ENCODE results near the gene PPP1CA. TPM values are rescaled to one million over a fixed set of nuclear protein-coding genes. Genes with fewer than 3 reads are reported as not detected.

PPP1CA gene
- total and polyA plus RNA-seq, 2 experiments from 2014 or later, result 172 to 207 TPM

DNA sequence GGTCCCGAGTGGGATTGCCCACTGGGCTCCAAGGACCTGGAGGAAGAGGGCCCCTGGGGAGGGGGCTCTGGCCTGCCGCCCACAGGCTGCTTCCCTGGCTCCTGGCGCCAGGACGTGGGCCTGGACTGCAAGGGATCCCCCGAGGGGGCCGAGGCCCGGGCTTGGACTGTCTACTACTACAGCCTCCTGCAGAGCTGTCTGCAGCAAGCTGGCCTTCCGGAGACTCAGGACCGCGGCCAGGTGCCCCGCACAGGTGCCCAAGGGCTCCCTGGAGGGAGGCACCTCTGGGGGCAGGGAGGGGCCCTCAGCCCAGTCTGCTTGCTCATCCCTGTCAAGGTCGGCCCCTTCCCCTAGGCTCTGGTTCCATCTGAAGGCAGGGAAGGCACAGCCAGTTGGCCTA is 15.8 kb upstream of the PPP1CA start:
- TF ChIP-seq EZH2 (IDR thresholded peaks at IDR 0.05; ENCODE audit: insufficient read depth, poor library complexity, severe bottlenecking) (no peak), EZH2phosphoT487 (IDR thresholded peaks at IDR 0.05; ENCODE audit: insufficient read depth, low read depth) (no peak)
- DNase-seq, result no peak
- no peaks in the 10 kb centered on the region for H3K27me3 ChIP-seq (replicated peaks; ENCODE audit: insufficient read depth)
- H3K4me2 ChIP-seq (ENCODE audit: unreplicated experiment), result no peak overlapping the region
- H3K9me3 ChIP-seq (ENCODE audit: low read depth), result no peaks in the 10 kb centered on the region
- H2AFZ ChIP-seq, result no peak overlapping the region
- H3K36me3 ChIP-seq (ENCODE audit: low read depth), result no peaks in the 10 kb centered on the region
- no peaks in the 10 kb centered on the region for H3K79me2 ChIP-seq (ENCODE audit: insufficient read depth)
- no peaks in the 10 kb centered on the region for H4K20me1 ChIP-seq (ENCODE audit: insufficient read depth)
- H3K9me2 ChIP-seq (ENCODE audit: insufficient read depth), result no peaks in the 10 kb centered on the region
- no peaks in the 10 kb centered on the region for H3K4me1 ChIP-seq (ENCODE audit: insufficient read depth)
- H3K9ac ChIP-seq, result no peak overlapping the region
- H3K27ac ChIP-seq, result no peak overlapping the region
- WGBS, 2 experiments (ENCODE audit: low coverage in 1 of 2, low lambda C conversion rate in 2 of 2, missing lambda C conversion rate in 2 of 2), result 87 to 90% methylated on average over 12 of the region's 12 CpGs
- in situ Hi-C loops (cut with MboI), result no loop called here
- H3K4me3 ChIP-seq, result no peak overlapping the region
- no peaks in the 10 kb centered on the region for H3F3A ChIP-seq (ENCODE audit: insufficient read depth)

DNA sequence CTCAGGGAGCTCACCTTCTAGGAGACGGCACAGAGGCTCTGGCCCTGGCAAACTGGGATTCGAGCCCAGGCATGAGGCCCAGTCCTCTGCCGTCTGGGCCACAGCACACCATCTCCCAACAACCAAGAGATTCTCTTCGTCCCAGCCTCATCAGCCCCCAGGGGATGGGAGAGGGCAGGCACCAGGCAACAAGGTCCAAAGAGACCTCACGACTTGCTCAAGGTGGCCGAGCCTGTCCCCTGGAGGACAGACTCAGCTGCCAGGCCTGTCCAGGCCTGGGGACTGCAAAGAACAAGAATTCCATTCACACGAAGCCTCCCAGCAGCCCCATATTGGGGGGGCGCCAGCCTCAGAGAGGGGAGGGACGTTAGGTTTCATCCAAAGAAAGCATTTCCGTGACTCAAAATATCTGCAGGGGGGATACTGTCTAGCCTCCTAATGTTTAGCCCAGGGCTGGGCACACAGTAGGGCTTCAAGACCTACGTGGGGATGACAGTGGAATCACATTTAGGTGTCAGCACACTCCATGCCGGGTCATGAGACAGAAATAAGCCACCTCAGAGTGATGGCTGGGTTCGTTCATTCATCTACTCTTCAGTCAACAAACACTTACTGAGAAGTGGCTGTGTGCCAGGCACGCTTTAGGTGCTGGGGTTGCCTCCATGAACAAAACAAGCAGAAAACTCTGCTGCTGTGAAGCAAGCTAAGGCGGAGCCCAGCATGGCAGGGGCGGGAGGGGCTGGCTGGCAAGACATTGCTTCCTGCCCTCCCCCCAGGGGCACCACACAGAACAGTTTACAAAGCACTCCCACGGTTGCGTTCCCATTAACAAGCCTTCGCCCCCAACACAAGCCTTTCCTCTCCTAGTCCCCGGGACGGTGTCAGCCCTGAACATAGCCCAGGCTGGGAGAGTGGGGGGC is 15.0 kb upstream of the PPP1CA start:
- peaks cover 6% of the 10 kb centered on the region; the same call in 1 of the 2 replicates for H3K27me3 ChIP-seq (replicated peaks; ENCODE audit: insufficient read depth)
- H4K20me1 ChIP-seq (ENCODE audit: insufficient read depth), result no peaks in the 10 kb centered on the region
- in situ Hi-C loops (cut with MboI), result no loop called here
- H3F3A ChIP-seq (ENCODE audit: insufficient read depth), result no peaks in the 10 kb centered on the region
- no peak for TF ChIP-seq EZH2 (IDR thresholded peaks at IDR 0.05; ENCODE audit: insufficient read depth, poor library complexity, severe bottlenecking)
- TF ChIP-seq EZH2phosphoT487 (IDR thresholded peaks at IDR 0.05; ENCODE audit: insufficient read depth, low read depth), result no peak
- H2AFZ ChIP-seq, result no peak overlapping the region
- no peak overlapping the region for H3K27ac ChIP-seq
- H3K4me1 ChIP-seq (ENCODE audit: insufficient read depth), result no peaks in the 10 kb centered on the region
- H3K9ac ChIP-seq, result no peak overlapping the region
- peak; percentile 37 for DNase-seq
- 73 to 76% methylated on average over 20 to 21 of the region's 21 CpGs for WGBS, 2 experiments (ENCODE audit: low coverage in 1 of 2, low lambda C conversion rate in 2 of 2, missing lambda C conversion rate in 2 of 2)
- H3K9me3 ChIP-seq (ENCODE audit: low read depth), result no peaks in the 10 kb centered on the region
- H3K4me3 ChIP-seq, result no peak overlapping the region
- H3K79me2 ChIP-seq (ENCODE audit: insufficient read depth), result no peaks in the 10 kb centered on the region
- no peaks in the 10 kb centered on the region for H3K36me3 ChIP-seq (ENCODE audit: low read depth)
- H3K4me2 ChIP-seq (ENCODE audit: unreplicated experiment), result no peak overlapping the region
- H3K9me2 ChIP-seq (ENCODE audit: insufficient read depth), result no peaks in the 10 kb centered on the region

- H3K36me3 ChIP-seq (ENCODE audit: low read depth), result no peaks in the 10 kb centered on the region
- no peak within 1 kb of the TSS for H3K4me3 ChIP-seq
- peaks cover 14% of the 10 kb centered on the region for H3K27me3 ChIP-seq (replicated peaks; ENCODE audit: insufficient read depth)
- no peaks in the 10 kb centered on the region for H3K9me2 ChIP-seq (ENCODE audit: insufficient read depth)
- H3K4me2 ChIP-seq (ENCODE audit: unreplicated experiment), result no peak within 1 kb of the TSS
- peak; percentile 40 for DNase-seq
- H3F3A ChIP-seq (ENCODE audit: insufficient read depth), result no peaks in the 10 kb centered on the region
- no peak within 1 kb of the TSS for H2AFZ ChIP-seq
- in situ Hi-C loops (cut with MboI), result no loop called here
- H4K20me1 ChIP-seq (ENCODE audit: insufficient read depth), result no peaks in the 10 kb centered on the region
- no peak within 1 kb of the TSS for H3K9ac ChIP-seq
- no peak for TF ChIP-seq EZH2phosphoT487 (IDR thresholded peaks at IDR 0.05; ENCODE audit: insufficient read depth, low read depth)
- no peak for TF ChIP-seq EZH2 (IDR thresholded peaks at IDR 0.05; ENCODE audit: insufficient read depth, poor library complexity, severe bottlenecking)
- H3K79me2 ChIP-seq (ENCODE audit: insufficient read depth), result no peaks in the 10 kb centered on the region
- no peaks in the 10 kb centered on the region for H3K9me3 ChIP-seq (ENCODE audit: low read depth)
- H3K4me1 ChIP-seq (ENCODE audit: insufficient read depth), result no peaks in the 10 kb centered on the region
- H3K27ac ChIP-seq, result no peak within 1 kb of the TSS
- 5 to 6% methylated on average over 5 to 61 of the region's 67 CpGs for WGBS, 2 experiments (ENCODE audit: low coverage in 1 of 2, low lambda C conversion rate in 2 of 2, missing lambda C conversion rate in 2 of 2)
Observed at GRCh38 chr11:67415501-67416304, 14.0 kb upstream of the PPP1CA start, which contains the start of gene CARNS1. Gene CARNS1, plus strand, starts transcription at chr11:67415678. Its CDS starts 522 bp downstream, at chr11:67416200.

GRCh38 chr11:67413266-67413849 is 11.7 kb upstream of the PPP1CA start:
- H4K20me1 ChIP-seq (ENCODE audit: insufficient read depth), result no peaks in the 10 kb centered on the region
- H3K27ac ChIP-seq, result no peak overlapping the region
- no peaks in the 10 kb centered on the region for H3K36me3 ChIP-seq (ENCODE audit: low read depth)
- DNase-seq, result no peak
- H3K4me1 ChIP-seq (ENCODE audit: insufficient read depth), result no peaks in the 10 kb centered on the region
- H3K79me2 ChIP-seq (ENCODE audit: insufficient read depth), result no peaks in the 10 kb centered on the region
- no peak overlapping the region for H3K4me3 ChIP-seq
- H3K4me2 ChIP-seq (ENCODE audit: unreplicated experiment), result no peak overlapping the region
- H3K9ac ChIP-seq, result no peak overlapping the region
- WGBS, 2 experiments (ENCODE audit: low coverage in 1 of 2, low lambda C conversion rate in 2 of 2, missing lambda C conversion rate in 2 of 2), result 66 to 86% methylated on average over 2 of the region's 2 CpGs
- H2AFZ ChIP-seq, result no peak overlapping the region
- in situ Hi-C loops (cut with MboI), result no loop called here
- no peaks in the 10 kb centered on the region for H3K9me2 ChIP-seq (ENCODE audit: insufficient read depth)
- TF ChIP-seq EZH2 (IDR thresholded peaks at IDR 0.05; ENCODE audit: insufficient read depth, poor library complexity, severe bottlenecking) (no peak), EZH2phosphoT487 (IDR thresholded peaks at IDR 0.05; ENCODE audit: insufficient read depth, low read depth) (no peak)
- H3K9me3 ChIP-seq (ENCODE audit: low read depth), result no peaks in the 10 kb centered on the region
- H3K27me3 ChIP-seq (replicated peaks; ENCODE audit: insufficient read depth), result peaks cover 17% of the 10 kb centered on the region
- H3F3A ChIP-seq (ENCODE audit: insufficient read depth), result no peaks in the 10 kb centered on the region
